GM21381 (cell line): ENCODE measurements around the gene TRAPPC12.
"Not testable (repeated sequence)": the region's sequence is repeated elsewhere in the genome, so short reads cannot be mapped to it uniquely, and the experiment has no call there.

Experiments used
- ATAC-seq: cut with Tn5 transposase; IDR thresholded peaks from one replicate; pipeline ENCODE4 v1.9.1; 2021; ENCODE audit warnings: mild to moderate bottlenecking, moderate library complexity; ENCODE audit not compliant: unreplicated experiment

TRAPPC12 gene

DNA sequence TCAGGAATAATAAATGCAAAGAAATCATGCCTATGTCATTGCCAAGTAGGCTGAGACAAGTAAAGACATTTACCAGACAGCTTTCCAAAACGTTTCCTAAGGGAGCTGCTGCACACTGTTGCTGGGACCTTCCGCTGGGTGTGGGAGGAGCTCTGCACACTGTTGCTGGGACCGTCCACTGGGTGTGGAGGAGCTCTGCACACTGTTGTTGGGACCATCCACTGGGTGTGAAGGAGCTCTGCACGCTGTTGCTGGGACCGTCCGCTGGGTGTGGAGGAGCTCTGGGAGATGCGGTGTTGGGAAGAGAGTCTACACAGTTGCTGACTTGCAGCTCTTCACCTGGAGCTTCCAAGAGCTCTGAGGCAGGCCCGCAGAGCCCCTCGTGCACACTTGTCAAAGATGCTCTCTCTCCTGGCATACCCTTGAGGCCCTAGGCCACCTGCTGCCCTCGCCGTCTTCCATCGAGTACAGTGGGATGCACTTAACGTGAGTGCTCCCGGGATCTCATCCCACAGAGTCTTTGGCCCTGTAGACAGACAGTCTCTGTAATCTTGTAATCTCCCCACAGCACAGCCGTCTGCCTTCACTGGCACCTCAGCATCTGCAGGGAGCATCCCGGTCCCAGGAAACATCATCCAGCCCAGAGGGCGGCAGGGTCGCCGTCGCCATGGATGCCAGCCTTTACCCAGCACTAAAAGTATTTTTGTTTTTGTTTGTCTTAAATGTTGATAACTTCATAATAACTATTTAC lies 51.4 kb downstream of the TRAPPC12 start:
- ATAC-seq = no peak

DNA sequence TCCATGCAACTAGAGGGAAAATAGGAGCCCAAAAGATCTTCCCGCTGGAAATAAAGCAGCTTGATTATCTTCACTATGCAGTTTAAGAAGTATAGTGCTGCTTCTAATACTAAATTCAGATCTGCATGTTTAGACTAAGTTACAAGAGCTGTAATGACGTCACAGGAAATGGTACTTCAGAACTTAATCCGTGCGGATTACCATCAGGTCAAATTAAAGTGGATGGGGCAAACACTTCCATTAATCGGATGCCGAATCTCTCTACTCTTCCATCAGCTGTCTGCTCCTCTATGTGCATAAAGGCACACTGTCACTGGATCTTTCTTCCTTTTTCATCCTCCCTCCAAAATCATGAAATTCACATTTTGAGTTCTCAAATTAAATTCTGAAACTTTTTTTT lies 52.6 kb downstream of the TRAPPC12 start:
- no peak for ATAC-seq

GRCh38 chr2:3432693-3433338 lies 53.3 kb downstream of the TRAPPC12 start:
- ATAC-seq = no peak

DNA sequence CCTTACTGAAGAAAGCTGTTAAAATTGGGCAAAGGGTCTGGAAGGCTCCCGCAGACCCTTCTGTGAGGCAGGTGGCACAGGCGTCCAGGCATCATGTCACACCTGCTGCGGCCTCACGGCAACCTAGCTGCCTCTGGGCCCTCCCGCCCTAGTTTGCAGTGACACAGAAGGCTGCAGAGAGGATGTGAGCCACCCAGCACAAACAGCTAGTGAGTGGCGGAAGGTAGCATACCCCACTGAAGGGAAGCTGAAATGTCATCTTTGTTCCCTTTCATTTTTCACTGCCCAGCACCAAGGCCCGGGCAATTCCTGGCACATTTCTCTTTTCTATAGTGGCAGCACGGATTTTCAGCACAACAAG lies 53.8 kb downstream of the TRAPPC12 start:
- ATAC-seq = no peak

- no peak for ATAC-seq
Measured at GRCh38 chr2:3433776-3434400, 54.4 kb downstream of the TRAPPC12 start.

- ATAC-seq = no peak
Measured at GRCh38 chr2:3434654-3435053, 55.2 kb downstream of the TRAPPC12 start.

- ATAC-seq = no peak
Measured at GRCh38 chr2:3435445-3435844, 56.0 kb downstream of the TRAPPC12 start.

DNA sequence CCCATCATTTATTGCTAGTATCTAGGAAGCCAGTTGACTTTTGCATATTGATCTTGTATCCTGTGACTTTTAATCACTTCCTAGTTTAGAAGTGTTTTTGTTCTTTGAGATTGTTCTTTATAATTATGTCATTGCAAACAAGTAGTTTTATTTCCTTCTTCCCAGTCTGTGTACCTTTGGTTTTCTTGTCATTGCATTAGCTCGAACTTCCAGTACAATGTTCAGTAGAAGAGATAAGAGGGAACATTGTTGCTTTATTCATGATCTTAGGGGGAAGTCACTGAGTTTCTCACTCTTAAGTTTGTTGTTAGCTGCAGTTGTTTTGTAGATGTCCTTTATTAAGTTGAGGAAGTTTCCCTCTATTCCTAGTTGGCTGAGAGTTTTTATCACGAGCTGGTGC lies 61.0 kb downstream of the TRAPPC12 start:
- no peak for ATAC-seq

GRCh38 chr2:3441465-3441864 lies 62.0 kb downstream of the TRAPPC12 start:
- no peak for ATAC-seq

DNA sequence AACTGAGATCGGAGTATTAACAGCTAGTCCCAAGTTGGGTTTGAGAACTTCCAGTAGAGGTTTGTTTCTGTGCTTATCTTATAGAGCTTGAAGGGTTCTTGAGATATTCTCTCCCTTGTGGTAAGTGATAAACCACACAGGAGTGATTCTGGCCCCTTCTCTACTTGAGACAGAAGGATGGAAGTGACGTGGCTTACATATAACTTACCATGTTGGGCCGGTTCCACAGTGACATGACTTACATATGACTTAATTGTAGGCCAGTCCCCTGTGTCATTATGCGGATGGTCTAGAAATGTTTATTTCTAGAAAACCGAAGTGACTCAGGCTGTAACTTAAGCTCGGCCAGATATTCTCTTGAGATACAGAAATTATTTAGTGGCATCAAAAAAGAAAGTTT lies 62.7 kb downstream of the TRAPPC12 start:
- no peak for ATAC-seq

DNA sequence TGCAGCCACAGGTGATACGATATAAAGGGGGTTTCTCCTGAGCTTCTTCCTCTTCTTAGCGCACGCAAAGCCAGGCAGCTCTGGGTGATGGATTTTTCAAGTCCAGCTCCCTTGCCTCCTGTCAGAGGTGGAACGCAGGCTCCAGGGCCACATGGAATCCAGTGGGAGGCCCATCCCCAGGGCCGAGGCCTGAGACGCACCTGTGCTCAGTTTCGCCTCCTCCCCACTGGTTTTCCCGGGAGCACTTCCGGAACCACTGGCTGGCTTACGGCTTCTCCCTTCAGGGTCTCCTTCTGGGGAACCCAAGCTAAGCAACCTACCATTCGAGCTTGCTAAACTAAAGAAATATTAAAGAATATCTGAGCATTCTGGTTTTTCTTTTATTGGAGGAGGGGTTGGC lies 63.6 kb downstream of the TRAPPC12 start:
- no peak for ATAC-seq

DNA sequence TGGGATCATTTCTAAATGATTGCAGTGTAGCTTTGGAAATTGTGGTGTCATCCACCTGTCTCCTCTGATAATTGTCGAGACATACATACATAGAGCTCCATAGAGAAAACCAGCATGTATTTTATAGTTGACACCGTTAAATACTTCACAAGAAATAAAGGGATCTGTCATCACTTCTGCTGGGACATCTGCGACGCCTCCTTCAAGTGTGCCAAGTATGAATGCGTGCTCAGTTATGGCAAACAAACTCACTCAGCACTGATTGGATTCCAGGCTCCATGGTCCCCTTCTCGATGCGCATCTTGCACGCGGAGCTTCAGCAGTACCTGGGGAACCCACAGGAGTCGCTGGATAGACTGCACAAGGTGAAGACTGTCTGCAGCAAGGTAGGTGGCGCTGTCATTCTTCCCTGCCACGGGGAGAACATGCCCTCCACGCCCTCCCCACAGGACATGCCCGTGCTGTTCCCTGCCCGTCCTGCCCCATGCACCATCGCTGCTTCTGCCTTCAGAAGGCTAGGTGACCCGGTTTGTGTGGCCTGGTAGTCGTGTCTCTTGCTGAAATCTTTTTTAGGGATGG lies 64.1 kb downstream of the TRAPPC12 start:
- no peak for ATAC-seq

DNA sequence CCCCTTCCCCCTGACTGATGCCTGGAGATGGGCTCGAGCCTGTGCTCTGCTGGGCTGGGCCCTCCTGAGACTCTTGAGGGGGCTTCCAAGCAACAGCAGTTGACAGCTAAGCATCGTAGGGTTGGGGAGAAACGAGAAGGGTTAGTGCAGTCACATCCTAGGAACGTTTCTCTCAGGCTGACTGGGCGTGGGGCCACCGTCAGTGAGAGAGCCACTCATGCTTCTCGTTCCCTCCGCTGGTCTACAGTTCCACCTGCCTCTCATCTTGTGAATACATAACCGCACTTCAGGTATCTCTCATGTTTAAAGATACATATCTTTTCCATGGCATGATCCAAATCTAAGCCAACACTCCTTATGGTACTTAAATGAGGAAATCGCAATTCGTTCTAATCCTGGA lies 66.4 kb downstream of the TRAPPC12 start:
- no peak for ATAC-seq

GRCh38 chr2:3446381-3446780 lies 66.9 kb downstream of the TRAPPC12 start:
- no peak for ATAC-seq

DNA sequence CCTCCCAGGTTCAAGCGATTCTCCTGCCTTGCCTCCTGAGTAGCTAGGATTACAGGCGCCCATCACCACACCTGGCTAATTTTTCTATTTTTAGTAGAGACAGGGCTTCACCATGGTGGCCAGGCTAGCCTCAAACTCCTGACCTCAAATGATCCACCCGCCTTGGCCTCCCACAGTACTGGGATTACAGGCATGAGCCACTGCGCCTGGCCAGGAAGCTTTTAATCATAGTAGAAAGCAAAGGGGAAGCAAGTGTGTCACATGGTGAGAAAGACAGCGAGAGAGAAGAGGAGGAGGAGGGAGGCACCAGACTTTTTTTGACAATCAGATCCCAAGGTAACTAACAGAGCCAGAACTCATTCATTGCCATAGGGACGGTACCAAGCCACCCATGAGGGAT lies 67.7 kb downstream of the TRAPPC12 start:
- ATAC-seq = not testable (repeated sequence)

GRCh38 chr2:3447789-3448317 lies 68.4 kb downstream of the TRAPPC12 start:
- ATAC-seq = no peak

DNA sequence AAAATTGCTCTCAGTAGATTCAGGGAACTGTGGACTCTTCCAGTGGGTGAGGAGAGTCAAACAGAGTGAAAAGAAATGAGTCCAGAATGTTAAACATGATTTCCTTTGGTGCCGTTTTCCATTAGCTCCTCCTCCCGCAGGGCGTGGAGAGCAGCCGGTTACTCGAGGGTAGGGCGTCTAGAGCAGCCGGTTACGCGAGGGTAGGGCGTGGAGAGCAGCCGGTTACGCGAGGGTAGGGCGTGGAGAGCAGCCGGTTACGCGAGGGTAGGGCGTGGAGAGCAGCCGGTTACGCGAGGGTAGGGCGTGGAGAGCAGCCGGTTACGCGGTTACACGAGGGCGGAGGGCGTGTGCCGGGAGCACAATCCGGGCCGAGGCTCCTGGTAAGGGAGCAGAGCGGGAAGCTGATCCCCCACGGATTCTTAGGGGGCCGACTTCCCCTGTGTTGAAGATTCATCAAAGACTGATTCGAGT lies 69.0 kb downstream of the TRAPPC12 start:
- ATAC-seq = not testable (repeated sequence)

DNA sequence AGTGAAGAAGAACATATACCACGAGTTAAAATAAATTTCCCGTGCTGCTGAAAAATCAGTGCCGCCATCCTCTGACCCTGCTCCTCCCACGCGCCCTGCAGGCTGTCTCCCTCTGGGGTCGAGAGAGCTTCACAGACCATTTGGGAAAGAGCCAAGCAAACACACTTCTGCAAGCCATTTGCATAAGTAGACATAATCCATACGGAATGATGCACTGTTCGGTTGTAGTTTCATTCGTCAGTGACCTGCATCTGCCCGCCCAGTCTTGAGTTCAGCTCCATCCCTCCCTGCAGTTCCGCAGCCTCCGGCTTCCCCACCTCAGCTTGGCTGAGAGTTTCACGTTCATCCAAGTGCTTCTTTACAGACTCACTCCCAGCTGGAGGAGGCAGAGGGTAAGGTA lies 69.6 kb downstream of the TRAPPC12 start:
- no peak for ATAC-seq

- no peak for ATAC-seq
Measured at GRCh38 chr2:3449936-3450335, 70.4 kb downstream of the TRAPPC12 start.

DNA sequence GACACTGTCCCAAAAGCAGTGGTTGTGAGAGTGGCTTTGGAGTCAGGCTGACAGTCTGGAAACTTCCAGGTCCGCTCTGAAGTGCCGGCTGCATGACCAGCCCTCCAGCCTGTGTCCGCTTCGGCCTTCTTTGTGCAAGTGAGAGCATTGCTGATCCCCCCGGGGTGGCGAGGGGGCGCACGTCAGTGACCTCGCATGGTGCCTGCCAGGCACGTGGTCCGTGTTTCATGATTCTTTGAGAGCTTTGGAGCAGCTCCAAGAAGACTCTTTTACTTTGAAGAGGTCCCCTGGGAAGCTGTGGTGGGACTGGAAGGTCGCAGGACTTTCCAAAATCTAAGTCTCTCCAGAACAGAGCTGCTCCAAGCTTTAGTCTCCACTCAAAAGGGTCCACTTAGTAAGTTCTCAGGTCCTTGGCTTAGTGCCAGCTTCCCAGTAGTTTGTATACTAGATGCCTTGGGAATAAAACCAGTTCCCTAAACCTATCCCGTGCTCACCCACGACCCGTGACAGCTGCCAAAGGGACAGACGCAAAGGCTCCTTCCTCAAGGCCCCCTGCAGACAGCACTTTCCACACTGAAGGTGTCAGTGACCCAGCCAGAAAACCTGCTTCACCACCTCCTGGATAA lies 71.0 kb downstream of the TRAPPC12 start:
- ATAC-seq = no peak

- ATAC-seq = no peak
Measured at GRCh38 chr2:3451169-3451568, 71.7 kb downstream of the TRAPPC12 start.
